ENCODE measurements around the gene HPCA.
"Not testable (repeated sequence)": the region's sequence is repeated elsewhere in the genome, so short reads cannot be mapped to it uniquely, and the experiment has no call there.

Gene HPCA

DNA sequence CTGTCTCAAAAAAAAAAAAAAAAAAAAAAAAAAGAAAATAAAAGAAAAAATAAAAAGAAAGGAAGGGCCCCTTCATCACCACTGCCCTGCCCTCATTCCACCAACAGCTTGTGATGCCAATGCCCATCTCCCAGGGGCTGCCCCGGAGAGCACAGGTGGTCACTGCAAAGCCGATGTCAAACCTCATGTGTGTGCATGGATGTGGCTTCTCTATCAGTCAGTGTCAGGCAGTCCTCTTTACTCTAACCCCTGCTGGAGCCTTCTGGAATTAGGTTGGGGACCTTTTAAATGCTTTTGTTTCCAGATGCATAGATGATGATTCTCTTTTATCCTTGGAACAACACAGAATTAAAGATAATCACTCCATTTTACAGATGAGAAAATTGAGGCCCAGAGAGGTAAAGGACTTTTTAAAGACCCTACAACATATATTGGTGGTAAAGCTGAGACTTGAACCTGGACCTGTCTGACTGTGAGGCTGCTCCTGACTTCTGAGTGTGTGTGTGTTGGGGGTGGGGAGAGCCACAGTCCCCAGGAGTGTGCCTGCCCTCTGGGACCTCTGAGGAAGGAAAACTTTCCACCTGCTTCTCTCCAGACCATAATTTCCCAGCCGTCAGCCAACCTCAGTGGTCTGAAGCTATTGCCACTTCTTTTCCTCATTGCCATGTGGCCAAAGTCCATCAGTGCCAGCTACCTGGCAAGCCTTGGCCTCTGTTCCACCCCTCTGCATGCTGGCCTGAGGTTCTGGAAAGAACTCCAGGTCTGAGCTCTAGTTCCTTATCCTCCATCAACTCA is 17.9 kb downstream of the HPCA start:
- no peak for DNase-seq (ENCODE audit: low spot score)

DNA sequence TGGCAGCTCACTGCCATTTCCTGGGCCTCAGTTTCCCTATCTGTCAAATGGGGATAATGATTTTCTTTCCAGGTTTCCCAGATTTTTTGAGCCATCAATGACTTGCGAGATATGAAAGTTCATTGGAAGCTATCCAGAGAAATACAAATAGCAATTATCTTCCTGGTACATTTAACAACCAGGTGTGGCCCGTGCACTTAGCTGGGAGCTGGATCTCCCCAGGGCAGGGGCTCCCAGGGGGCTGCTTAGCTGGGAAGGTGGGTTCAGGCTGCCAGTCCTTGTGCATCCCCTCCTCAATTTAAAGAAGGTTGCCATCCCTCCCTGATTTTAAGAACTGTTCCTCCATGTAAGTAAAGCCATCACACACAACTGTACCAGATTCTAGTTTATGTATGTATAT is 18.5 kb downstream of the HPCA start:
- DNase-seq (ENCODE audit: low spot score): no peak

DNA sequence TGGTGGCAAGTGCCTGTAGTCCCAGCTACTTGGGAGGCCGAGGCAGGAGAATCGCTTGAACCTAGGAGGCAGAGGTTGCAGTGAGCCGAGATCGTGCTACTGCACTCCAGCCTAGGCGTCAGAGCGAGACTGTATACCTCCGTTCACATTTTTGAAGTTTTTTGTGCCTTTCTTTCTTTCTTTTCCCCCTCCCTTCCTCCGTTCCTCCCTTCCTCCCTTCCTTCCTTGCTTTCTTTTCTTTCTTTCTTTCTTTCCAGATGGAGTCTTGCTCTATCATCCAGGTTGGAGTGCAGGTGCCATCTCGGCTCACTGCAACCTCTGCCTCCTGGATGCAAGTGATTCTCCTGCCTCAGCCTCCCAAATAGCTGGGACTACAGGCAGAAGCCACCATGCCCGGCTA is 19.3 kb downstream of the HPCA start:
- DNase-seq (ENCODE audit: low spot score): not testable (repeated sequence)

DNA sequence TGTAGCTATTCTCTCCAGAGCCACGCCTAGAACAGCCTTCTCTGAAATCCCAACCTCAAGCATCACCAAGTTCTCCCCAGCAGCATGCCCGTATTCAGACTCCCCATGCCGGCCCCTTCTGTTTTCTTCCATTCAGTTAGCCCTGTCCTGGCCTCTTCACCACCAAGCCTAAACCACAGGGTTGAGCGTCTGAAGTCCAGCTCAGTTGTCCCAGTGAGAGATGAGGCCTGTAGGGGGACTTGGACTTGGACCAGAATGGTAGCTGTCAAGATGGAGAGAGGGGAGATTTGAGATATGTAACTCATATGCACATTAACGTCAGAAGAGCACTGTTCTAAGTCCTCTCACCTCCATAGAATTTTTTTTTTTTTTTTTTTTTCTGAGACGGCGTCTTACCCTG is 20.4 kb downstream of the HPCA start:
- peak; percentile 7 for DNase-seq (ENCODE audit: low spot score)

DNA sequence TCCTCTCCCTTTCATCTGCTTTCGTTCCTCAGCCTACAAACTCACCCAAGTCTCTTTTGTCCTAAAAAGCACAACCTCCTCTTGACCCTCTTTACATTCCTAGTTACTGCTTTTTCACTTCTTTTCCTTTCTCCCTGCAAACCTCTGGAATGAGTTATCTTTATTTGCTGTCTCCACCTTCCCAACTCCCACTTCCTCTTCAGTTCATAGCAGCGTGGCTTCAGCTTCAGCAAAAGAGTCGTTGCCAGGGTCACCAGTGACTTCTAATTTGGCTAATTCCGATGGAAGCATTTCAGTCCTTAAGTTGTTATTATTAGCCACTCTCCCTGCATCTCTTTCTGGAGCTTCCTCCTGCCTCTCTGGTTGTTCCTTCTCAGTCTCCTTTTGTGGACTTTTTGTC is 21.1 kb downstream of the HPCA start:
- DNase-seq (ENCODE audit: low spot score): peak; percentile 47

DNA sequence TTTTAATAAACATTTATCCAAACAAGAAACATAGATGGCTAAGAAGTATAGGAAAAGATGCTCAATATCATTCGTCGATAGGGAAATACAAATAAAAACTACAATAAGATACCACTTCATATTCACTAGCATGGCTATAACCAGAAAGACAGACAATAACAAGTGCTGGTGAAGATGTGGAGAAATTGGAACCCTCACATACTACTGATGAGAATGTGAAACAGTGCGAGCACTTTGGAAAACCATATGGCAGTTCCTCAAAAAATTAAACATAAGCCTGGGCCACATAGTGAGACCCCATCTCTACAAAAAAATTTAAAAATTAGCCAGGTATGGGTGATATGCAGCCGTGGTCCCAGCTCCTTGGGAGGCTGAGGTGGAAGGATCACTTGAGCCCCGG is 24.0 kb downstream of the HPCA start:
- DNase-seq (ENCODE audit: low spot score): no peak

DNA sequence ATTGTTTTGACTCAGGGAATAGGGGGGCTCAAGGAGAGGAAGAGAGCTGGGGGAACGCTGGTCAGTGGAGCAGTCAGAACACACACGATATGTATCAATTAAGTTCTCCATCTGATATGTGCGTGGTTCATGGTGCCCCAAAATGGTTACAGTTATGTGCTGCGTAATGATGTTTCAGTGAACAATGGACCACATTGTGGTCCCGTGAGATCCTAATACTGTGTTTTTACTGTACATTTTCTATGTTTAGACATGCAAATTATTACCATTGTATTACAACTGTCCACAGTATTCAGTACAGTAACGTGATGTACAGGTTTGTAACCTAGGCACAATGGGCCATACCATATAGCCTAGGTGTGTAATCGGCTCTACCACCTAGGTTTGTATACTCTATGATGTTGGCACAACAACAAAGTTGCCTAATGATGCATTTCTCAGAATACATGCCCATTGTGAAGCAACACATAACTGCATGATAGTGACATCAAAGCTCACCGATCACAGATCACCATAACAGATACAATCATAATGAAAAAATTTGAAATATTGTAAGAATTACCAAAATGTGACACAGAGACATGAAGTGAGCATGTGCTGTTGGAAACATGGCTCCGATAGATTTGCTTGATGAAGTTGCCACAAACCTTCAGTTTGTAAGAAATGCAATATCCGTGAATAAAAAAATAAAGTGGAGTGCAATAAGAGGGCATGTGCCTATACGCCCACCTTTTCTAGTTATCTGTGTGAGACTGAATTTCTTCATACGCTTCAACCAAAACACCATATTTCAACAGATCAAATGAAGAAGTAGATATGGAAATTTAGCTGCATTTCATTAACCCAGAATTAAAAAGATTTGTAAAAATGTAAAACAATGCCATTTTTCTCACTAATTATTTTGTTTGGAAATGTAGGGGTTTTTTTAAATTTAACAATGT is 29.7 kb downstream of the HPCA start:
- no peak for DNase-seq (ENCODE audit: low spot score)

DNA sequence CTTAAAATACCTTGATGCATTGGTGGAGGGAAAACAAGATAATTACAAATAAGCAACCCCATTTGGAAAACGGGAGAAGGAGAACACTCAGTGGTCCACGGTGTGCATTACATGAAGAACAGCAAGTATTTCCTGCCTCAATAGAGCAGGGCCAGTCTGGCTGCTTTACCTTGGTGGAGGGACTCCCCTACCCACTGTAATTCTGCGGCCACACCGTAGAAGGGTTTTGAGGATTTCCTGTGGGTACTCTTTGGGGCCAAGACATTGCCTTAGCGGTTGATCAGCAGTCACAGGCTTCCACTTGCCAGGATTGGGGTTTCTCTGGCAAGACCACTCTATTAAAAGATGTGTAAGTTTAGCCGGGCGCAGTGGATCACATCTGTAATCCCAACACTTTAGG is 31.2 kb downstream of the HPCA start:
- DNase-seq (ENCODE audit: low spot score): no peak

DNA sequence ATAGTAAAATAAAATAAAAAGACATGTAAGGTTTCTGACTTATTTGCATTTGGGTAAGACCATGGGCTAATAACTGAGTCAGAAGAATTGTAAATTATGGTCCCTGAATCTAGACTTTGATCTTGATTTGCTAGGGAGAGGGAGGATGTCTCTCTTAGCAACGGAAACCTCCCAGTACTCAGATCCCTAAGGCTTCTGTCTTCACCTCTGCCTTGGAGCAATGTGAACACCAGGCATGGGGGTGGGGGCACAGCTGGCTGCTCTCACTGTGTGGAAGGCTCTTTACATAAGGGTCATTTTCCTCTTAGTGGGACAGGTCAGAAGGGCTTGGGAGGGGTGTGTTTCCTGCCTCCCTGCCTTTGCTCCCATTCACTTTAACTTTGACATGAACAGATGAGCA is 31.9 kb downstream of the HPCA start:
- no peak for DNase-seq (ENCODE audit: low spot score)

DNA sequence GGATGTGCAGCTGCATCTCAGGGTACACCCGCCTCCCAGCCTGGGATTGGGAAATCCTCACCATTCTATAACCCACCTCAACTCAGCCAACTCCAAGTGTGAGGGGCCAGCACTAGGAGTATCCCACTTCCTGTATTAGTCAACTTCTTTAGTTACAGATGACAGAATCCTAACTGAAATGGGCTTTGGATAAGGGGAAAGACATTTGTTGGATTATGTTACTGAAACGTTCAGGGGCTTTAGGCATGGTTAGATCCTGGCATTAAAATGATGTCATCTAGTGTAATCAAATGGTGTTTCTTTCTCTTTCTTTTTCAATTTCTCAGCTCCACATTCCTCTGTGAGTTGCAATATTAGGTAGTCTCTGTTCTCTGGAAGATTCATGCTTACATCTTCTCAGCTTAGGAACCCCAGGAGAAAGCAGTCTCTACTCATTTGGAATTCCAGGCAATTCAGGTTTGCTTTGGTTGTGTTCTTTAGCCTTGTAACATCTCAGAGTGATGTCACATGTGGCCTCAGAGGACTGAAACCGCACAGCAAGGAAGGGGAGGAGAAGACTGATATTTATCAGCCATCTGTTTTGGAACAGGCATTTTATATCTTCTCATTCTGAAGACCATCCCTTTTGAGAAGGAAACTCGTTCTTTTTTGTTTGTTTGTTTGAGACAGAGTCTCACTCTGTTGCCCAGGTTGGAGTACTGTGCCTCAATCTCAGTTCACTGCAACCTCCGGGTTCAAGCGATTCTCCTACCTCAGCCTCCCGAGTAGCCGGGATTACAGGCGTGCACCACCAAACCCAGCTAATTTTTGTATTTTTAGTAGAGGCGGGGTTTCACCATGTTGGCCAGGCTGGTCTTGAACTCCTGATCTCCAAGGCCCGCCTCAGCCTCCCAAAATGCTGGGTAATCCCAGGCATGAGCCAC is 33.8 kb downstream of the HPCA start:
- DNase-seq (ENCODE audit: low spot score): peak; percentile 44

DNA sequence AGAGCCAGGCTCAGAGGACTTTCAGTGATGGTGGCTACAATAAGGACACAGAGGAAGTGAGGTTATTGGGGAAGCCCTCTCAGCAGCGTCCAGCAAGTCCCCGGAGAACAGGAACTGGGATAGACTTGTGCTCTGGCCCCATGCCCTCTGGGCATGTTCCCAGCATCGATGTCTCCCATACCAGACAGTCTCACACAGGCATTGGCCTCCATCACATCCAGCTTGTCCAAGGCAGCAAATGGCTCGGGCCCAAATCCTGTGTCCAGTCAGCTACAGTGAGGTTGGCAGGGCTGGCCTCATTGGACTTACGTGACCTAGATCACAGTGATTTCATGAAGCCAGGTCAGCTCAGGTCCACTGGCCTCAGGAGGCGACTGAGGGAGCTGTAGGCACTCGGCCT is 34.5 kb downstream of the HPCA start:
- DNase-seq (ENCODE audit: low spot score): no peak

DNA sequence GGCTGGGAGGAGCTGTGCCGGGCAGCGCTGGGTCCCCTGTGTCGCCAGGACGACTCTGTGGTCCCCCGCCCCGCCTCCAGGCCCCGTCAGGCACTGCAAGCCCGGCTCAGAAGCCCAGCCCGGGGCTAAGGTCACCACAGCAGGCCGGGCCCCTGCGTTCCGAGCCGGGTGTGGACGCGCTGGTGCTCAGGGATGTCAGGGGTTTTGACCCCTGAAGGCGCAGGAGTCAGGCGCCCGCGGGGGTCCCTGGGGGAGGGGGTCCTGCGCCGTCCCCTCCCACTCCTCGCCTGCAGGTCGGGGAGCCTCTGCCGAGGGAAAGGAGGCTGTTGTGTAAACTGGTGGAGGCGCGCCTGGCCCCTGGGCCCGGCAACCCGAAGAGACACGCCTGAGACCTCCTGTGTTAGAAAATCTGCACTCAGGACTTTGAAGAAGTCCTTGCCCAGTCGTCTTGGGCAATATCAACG is 38.6 kb downstream of the HPCA start:
- no peak for DNase-seq (ENCODE audit: low spot score)

DNA sequence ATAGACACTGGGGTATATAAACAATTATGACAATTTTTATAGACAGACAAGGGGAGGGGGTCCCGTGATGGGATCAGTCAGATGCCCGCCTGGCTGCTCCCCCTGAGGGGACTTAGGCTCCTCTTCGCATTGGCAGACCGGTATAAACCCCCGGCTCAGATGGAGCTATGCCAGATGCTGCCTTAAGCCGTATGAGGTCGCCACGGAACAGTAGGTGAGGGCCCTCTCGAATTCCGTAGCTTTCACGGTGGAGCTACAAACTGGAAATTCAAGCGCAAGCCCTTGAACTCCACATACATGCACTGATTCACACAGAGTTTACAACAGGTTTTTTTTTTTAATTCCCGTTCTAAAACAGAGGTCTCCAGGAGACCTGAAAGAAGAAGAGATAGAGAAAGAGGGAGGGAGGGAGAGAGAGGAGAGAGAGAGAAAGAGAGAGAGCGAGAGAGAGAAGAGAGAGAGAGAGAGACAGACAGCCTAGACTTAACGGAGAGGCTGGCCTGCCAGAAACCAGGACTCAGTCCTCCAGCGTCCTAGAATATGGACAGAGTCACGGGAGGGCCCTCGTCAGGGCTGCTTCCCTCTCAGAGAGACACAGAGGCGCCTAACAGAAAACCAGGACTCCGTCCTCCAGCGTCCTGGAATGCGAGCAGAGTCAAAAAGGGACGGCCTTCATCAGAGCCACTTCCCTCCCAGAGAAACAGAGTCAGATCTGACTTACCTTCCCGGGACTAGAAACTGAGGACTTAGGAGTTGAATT is 39.3 kb downstream of the HPCA start:
- DNase-seq (ENCODE audit: low spot score): peak; percentile 70

DNA sequence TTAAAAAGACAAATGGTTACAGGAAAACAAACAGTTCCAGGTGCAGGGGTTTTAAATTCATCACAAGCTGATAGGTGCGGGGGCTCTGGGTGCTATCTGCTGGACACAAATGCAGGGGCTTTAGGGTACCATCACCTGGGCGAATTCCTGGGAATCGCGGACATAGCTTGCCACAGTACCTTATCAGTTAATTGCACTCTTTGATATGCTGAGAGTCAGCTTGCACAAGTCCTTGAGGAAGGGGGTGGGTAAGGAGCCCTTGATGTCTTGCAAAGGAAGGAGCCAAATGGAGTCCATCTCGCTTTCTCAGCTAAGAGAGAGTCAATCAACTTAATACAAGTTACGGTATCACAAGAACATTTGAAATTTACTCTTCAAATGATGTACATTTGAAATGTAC is 40.3 kb downstream of the HPCA start:
- no peak for DNase-seq (ENCODE audit: low spot score)

DNA sequence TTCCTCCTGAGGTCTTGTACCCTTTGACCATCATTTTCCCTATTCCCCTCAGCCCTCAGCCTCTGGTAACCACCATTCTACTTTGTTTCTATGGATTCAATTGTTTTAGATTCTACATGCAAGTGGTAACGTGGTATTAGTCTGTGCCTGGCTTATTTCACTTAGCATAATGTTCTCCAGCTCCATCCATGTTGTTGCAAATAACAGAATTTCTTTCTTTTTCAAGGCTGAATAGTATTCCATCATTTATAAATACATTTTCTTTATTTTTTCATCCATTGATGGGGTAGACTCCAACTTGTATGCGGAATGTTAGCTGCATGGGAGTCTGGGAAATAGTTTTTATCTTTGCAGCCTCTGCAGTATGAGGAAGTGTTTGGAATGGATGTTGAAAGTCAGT is 41.1 kb downstream of the HPCA start:
- DNase-seq (ENCODE audit: low spot score): no peak

DNA sequence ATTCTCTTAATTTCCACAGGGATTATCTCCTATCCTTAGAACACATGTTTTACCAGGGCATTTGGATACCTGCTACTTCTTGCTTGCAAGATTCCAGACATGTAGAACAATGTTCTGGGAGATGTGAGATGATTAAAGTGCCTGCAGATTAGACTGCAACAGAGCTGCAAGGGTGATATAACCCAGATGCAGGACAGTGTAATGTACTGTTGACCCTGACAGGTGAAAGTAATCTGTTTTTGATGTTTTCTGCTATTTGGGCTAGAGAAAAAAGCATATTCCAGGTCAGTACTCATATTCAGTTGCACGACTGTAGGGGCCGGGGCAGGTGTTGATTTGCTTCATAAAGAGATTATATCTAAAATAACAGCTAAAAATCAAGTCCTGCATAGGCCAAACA is 42.0 kb downstream of the HPCA start:
- DNase-seq (ENCODE audit: low spot score): no peak

DNA sequence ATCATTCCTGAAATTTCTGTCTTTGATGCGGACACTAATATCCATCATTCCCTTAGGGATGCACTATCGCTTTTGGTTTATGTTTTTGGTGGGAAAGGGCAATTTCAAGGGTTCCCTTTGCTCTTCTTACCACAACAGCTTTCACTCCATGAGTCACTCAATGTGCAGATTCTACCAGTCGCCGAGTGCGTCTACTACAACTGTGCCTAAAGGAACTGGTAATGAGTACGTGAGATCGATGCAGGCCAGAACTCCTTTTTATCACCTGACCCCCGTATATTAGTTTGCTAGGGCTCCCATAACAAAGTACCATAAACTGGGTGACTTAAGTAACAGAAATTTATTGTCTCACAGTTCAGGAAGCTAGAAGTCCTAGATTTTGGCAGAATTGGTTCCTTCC is 42.4 kb downstream of the HPCA start:
- no peak for DNase-seq (ENCODE audit: low spot score)

DNA sequence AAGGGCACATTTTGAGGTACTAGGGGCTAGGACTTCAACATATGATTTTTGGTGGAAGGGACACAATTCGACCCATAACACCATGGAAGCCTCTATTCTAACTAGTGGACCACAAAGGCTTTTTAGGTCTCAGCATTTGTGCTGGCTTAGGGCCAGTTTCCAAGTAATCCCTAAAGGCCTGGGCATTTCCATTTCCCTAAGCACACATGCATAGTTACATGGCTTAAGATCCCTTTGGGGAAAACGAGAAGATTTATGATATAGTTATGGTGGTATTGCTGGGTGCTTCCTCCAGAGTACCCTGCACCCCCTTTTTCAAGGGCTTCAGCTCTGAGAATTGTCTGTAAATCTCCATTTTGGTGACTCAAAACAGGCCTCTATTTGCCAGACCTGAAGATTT is 43.1 kb downstream of the HPCA start:
- DNase-seq (ENCODE audit: low spot score): no peak

DNA sequence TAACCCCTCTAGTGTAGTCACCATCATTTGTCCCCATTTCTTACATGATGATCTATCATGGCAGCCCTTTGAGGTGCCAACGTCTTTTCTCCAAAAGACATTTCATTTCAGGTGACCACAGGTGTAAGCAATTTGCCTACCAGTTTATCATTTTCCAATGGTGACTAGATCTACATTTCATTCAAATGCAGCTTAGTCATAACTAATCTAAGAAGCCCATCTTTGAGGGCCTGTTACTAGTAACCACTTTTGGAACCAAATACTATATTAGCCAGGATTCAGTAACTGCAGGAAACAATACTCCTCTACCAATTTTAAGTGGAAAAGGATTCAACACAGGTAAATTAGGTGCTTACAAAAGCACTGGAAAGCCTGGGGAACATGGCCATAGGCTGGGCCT is 45.5 kb downstream of the HPCA start:
- DNase-seq (ENCODE audit: low spot score): no peak

DNA sequence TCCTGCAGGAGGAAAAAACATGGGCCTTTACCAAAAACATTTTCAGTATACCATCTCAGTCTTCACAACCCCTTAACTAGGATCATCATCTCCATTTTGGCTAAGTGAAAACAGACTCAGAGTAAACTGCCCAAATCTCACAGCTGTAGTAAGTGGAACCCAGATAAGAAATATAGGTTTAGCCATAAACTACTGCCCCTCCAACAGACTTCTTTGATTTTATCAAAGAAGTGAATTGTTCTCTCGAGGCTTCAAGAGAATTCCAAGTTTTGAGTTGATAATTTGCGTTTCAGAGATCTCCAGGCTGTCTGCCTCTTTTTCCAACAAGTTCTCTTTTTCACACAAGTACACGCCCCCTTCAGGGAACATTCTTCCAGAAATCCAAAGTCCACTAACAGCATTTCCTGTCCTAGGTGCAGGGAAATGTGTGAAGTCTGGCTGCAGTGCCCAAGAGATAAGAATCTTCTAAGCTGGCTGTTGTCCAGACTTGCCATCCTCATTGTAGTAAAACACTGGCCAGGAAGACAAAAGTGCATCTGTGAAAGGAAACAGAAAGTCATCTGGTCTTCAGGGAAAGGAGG is 47.5 kb downstream of the HPCA start:
- DNase-seq (ENCODE audit: low spot score): no peak

DNA sequence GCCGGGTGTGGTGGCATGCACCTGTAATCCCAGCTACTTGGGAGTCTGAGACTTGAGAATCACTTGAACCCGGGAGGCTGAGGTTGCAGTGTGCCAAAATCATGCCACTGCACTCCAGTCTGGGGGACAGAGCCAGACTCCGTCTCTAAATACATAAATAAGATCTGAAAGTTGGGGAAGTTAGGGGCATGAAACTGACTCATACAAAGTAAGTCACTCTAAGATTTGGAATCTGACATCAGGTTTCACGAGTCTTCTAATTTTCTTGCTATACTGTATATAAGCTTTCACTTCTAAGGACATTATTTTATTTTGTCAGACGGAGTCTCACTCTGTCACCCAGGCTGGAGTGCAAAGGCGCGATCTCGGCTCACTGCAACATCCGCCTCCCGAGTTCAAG is 48.2 kb downstream of the HPCA start:
- DNase-seq (ENCODE audit: low spot score): no peak

All from AG20443 (cell line).